ENCODE measurements around the gene CBX1.
"Not testable (repeated sequence)": the region's sequence is repeated elsewhere in the genome, so short reads cannot be mapped to it uniquely, and the experiment has no call there.

The CBX1 gene

DNA sequence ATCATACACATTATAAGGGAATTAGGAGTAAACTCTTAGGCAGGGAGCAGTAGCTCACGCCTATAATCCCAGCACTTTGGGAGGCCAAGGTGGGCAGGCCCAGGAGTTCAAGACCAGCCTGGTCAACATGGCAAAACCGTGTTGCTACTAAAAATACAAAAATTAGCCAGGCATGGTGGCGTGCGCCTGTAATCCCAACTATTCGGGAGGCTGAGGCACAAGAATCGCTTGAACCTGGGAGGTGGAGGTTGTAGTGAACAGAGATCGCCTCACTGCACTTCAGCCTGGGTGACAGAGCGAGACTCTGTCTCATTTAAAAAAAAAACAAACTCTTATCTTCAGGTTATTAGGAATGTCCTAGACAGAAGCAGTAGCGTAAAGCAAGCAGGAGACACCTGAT, 28.5 kb downstream of the CBX1 start:
- not testable (repeated sequence) for DNase-seq (ENCODE audit: low read depth)

DNA sequence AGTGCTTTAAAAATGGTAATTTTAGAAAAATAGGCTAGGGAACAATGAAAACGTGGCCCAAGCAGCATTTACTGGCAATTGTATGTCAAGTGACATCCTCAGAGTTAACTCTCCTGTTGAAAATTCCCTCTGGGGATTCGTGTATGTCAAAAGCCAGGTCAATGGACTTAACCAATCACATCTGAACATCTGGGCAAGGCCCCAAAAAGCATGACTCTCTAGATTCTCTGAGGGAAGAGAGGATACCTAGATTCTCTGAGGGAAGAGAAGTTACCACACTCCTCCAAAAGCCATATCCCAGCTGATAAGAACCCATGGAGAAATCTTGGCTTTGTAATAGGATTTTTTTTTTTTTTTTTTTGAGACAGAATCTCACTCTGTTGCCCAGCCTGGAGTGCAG, 29.6 kb downstream of the CBX1 start:
- no peak for DNase-seq (ENCODE audit: low read depth)

DNA sequence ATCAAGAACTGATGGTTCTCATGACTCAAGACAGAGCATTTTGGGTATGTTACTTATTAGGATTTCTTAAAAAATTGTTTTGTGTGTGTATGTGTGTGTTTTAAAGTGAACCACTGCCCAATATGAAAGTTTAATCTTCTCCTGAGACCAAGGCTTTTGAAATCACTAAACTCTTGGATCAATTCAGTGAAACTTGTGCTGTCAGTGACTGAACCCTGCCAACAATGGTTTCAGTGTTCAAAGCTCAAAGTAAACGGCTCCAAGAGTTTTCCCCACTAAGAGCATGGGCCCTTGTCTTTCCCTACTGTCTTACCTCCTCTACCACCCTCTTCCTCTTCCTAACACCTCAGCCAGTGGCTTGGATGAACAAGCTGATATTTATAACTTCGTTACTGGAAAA, 31.1 kb downstream of the CBX1 start:
- no peak for DNase-seq (ENCODE audit: low read depth)

DNA sequence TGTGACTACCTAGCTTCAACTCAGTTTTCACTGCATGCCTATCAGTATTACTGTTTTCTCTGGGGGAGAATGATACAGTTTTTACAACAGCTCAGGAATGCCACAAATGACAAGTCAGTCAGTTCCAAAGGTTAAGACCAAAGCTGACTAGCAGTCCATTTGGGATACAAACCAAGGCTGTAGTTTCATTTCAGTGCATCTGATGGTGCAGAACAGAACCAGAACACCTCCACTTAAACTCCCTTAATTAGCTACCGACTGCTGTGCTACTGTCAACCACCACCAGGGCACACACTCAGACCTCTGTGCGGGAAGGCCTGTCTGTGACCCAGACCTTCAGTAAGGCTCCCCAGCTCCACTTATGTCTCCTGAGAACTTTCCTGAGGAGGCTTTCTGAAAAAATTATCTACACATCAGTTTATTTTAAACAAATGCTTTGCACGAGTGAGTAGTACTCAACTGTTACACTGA, 32.8 kb downstream of the CBX1 start:
- no peak for DNase-seq (ENCODE audit: low read depth)

DNA sequence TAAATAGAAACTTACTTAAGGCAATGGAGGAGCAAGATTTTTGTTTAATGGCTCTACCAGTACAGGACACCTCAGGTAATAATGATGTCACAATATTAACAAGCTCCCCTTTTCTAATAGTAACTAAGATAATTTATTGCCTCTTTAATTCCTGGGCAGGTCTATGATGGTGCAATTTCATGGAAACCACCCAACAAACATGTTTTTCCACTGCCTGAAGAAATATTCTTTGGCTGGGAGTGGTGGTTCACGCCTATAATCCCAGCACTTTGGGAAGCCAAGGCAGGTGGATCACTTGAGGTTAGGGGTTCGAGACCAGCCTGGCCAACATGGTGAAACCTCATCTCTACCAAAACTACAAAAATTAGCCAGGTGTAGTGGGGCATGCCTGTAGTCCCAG, 33.5 kb downstream of the CBX1 start:
- not testable (repeated sequence) for DNase-seq (ENCODE audit: low read depth)

DNA sequence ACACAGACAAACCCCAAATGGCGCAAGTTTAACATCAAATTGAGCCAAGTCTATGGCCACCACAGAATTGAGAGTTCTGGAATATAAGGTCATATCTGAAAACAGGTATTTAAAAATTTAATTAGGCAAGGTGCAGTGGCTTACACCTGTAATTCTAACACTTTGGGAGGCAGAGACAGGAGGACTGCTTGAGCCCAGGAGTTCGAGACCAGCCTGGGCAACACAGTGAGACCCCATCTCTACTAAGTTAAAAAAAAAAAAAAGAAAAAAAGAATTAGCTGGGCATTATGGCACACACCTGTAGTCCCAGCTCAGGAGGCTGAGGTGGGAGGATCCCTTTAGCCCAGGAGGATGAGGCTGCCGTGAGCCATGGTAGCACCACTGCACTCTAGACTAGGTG, 34.0 kb downstream of the CBX1 start:
- DNase-seq (ENCODE audit: low read depth): no peak

DNA sequence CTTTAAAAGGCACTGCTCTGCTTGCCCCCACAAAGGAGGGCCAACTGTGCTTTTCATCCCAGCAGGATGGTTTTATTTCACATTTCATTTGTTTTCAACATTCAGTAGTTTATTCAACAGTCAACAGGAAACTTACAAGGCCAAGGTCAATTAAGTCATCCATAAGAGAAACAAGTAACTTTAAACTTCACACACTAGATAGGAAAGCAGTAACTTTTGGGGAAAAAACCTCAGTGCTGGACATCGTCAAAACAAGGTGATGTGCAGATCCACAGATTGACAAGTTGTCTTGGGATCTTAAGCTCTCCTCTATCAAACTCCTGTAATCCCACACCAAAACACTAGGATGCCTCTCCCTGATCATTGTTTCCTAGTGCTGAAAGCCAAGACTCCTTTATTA, 34.6 kb downstream of the CBX1 start:
- DNase-seq (ENCODE audit: low read depth): no peak

DNA sequence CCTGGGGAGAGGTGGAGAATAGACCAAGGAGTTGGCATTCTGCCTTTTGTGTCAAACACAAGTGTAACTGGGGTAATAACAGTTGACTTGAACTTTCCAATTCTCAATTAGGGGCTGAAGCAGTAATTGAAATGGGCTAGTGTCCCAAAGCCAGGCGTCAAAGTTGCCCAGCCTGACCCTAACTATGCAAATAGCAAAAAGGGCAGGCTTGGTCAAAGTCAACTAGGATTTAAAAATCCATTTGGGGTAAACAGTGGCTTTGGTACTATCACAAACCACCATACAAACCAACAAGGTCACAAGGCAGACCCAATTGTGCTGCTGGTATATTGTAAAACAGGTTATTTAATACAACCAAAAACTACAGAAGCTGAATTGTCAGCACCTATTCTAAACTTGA, 35.1 kb downstream of the CBX1 start:
- no peak for DNase-seq (ENCODE audit: low read depth)

DNA sequence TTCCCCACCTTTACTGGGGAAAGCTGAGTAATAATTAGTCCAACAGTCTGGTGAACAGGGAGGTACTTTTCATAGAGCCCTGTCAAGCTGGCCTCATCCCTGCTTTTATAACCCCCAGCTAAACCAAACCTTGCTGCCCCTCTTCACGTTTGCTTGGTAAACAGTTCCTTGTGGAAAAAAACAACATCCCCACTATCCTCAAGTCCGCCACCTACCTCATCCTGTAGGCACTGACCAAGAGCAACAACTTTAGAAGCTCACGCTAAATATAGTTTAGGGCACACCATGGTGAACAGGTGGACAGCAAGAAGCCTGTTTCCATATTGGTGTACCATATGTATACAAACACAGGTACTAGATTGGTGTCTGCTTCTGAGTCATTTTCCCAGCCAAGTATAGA, 36.6 kb downstream of the CBX1 start:
- no peak for DNase-seq (ENCODE audit: low read depth)

DNA sequence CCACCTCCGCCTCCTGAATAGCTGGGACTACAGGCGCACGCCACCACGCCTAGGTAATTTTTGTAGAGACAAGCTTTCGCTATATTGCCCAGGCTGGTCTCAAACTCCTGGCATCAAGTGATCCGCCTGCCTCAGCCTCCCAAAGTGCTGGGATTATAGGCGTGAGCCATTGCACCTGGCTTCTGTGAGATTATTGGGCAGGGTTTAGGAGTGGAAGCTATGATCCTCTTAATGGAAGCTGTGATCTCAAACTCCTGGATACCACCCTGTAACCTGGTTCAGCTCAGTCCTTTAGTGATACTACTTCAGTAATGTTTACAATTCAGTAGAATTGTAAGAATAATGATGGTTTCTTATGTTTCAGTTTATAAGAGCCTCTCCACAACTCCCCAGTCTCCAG, 39.0 kb downstream of the CBX1 start:
- DNase-seq (ENCODE audit: low read depth): no peak

DNA sequence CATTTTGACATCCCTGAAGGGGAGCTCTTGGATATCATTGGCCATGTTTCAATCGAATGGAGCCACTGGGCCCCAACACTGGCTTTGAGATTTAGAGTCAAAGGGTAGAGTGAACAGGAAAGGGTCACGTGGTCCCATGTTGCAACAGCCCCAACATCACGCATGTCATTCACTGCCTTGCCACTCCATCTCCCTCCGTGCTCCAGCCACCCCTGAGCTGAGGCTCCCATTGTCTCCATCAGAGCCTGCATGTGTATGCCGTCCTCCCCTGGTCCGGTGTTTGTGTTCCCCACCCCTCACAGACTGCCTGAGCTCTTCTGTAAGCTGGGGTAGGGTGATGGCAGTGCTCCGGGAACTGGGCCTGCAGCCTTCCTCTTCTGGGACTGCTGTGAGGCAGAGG, 41.0 kb downstream of the CBX1 start:
- no peak for DNase-seq (ENCODE audit: low read depth)

DNA sequence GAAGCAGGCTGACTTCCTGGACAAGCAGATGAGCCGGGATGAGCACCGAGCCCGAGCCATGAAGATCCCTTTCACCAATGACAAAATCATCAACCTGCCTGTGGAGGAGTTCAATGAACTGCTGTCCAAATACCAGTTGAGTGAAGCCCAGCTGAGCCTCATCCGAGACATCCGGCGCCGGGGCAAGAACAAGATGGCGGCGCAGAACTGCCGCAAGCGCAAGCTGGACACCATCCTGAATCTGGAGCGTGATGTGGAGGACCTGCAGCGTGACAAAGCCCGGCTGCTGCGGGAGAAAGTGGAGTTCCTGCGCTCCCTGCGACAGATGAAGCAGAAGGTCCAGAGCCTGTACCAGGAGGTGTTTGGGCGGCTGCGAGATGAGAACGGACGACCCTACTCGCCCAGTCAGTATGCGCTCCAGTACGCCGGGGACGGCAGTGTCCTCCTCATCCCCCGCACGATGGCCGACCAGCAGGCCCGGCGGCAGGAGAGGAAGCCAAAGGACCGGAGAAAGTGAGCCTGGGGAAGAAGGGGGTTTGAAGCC, 42.1 kb downstream of the CBX1 start:
- no peak for DNase-seq (ENCODE audit: low read depth)

DNA sequence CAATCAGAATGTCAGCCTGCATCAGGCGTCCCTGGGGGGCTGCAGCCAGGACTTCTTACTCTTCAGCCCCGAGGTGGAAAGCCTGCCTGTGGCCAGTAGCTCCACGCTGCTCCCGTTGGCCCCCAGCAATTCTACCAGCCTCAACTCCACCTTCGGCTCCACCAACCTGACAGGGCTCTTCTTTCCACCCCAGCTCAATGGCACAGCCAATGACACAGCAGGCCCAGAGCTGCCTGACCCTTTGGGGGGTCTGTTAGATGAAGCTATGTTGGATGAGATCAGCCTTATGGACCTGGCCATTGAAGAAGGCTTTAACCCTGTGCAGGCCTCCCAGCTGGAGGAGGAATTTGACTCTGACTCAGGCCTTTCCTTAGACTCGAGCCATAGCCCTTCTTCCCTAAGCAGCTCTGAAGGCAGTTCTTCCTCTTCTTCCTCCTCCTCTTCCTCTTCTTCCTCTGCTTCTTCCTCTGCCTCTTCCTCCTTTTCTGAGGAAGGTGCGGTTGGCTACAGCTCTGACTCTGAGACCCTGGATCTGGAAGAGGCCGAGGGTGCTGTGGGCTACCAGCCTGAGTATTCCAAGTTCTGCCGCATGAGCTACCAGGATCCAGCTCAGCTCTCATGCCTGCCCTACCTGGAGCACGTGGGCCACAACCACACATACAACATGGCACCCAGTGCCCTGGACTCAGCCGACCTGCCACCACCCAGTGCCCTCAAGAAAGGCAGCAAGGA, 42.7 kb downstream of the CBX1 start:
- no peak for DNase-seq (ENCODE audit: low read depth)

DNA sequence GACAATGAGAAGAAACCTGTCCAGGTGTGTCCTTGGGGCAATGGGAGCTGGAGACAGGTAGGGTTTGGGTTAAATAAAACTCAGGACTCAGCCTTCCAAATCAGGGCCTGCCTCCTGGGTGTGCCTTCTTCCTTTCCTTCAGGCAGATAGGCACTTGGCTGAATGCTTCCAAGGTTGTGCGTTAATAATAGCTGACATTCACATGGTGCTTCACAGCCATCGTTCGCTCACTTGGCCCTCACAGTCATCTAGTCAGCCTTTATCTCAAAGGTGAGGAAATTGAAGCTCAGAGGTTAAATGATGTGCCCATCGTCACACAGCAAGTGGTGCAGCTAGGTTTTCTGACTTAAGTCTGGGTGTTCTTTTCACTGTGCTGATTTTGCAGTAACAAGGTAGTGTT, 43.7 kb downstream of the CBX1 start:
- no peak for DNase-seq (ENCODE audit: low read depth)

DNA sequence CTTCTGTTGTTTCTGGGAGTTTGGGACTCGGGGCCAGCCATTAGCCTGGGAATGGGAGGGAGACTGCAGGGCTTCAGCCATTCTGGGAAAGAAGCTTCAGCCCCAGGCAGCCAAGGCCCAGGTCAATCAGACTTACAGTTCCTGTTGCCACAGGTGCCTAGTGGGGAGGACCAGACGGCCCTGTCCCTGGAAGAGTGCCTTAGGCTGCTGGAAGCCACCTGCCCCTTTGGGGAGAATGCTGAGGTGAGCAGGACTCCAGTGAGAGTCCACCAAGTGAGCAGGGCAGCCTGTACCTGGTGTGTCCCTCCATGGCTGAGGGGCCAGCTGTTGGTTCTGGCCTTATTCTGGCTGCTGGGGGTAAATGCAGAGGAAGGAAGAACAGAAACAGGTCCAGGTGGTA, 44.4 kb downstream of the CBX1 start:
- DNase-seq (ENCODE audit: low read depth): no peak

DNA sequence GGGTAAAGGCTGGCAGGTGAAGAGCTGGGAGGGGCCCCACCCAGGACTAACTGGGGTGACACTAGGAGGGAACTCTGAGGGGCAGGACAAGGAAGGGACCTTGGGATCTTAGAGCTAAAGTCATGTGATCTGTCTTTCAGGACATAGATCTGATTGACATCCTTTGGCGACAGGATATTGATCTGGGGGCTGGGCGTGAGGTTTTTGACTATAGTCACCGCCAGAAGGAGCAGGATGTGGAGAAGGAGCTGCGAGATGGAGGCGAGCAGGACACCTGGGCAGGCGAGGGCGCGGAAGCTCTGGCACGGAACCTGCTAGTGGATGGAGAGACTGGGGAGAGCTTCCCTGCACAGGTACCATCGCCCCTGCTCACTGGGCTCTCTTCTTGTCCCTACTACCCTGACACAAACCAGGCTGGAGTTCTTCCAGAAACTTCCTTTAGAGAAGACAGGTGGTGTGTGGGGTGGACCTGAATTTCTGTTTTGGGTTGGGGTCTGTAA, 45.0 kb downstream of the CBX1 start:
- no peak for DNase-seq (ENCODE audit: low read depth)

DNA sequence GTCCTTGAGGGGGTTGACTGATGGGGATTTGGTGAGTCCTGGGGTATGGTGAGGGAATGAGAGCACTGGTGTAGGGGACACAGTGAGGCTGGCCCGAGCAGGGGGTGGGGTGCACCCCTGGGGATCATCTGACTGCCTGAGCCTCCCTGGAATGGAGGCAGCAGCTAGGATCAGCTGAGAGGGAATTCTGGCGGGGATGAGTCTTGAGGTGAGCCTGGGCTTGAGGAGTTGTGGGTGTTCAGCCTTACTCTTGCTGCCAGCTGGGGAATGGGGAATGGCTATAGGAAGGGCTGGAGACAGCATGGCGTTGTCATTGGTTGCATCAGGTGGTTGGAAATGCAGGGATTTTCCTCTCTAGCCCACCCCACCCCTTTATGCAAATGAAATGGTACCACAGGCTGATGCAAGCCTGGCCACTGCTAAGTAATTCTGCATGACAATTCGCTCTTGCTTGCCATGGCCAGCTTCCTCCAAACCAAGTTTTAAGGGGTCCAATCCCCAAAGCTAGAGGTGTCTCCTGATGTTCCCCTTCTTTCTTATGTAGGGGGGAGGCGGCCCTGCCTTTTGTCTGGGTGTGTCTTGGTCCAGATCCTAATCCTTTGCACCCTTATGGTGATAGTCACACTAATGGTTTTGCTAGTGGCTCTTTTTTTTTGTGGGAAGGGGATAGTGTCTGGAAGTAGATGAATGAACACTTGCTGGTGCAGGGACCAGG, 45.6 kb downstream of the CBX1 start:
- DNase-seq (ENCODE audit: low read depth): no peak

DNA sequence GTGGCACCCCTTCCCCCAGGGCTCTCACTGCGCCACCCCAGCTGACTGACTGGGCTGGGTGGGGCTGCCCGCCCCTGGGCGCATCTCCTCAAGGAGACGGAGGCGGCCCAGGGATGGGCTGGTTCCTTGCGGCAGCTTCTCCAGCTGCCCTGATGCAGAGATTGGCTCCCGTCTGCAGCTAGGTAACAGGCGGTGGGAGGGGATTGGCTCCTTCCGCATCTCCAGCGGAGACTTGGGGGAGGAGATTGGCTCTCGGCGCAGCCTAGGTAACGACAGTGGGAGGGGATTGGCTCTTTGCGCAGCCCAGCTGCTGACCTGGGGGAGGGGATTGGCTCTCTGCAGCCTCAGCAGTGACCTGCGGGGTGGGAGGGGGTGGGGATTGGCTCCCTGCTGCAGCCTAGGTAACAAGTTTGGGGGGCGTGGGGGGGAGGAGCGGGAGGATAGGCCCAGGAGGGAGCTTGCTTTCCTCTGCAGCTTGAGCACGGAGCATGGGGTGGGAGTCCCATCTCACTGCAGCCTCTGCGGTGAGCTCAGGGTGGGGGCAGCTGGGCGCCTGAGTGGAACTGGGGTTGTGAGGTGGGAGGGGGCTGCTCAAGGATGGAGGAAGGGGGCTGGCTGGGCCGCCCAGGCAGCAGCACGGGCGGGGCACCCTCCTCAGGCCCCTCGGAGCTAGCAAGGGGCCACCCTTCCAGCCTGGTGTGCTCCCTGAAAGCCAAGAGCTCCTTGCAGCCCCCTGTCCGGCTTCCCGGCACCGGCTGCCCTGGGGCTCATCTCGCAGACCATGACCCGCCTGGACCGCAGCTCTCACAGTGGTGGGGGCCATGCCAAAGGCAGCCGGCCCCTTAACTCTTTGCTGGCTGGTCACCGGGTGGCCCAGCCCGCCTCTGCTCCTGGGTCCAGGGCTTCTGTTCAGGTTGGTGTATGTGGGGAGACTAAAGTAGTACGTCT, 46.8 kb downstream of the CBX1 start:
- no peak for DNase-seq (ENCODE audit: low read depth)

DNA sequence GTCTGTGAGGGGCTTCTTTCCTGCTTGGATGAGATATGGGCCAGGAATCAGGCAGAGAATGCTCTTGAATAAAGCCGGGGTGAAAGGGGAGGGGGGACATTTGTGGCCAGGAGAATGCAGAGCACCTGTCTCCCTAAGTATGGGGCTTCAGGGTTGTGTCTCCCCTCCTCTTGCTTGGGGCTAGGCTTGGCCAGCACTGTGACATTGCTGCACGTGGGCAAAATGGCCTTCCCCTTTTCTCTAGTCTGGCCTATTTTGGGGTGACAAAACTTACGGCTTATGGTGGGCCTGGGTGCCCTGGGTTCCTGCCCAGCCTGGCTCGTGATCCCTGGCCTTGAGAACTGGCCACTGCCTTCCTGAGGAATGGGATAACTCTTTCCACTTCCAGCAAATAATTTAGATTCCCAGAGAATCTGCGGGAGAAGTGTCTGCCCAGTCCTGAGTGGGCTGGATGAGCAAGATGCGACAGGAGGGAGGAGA, 47.5 kb downstream of the CBX1 start:
- DNase-seq (ENCODE audit: low read depth): no peak

DNA sequence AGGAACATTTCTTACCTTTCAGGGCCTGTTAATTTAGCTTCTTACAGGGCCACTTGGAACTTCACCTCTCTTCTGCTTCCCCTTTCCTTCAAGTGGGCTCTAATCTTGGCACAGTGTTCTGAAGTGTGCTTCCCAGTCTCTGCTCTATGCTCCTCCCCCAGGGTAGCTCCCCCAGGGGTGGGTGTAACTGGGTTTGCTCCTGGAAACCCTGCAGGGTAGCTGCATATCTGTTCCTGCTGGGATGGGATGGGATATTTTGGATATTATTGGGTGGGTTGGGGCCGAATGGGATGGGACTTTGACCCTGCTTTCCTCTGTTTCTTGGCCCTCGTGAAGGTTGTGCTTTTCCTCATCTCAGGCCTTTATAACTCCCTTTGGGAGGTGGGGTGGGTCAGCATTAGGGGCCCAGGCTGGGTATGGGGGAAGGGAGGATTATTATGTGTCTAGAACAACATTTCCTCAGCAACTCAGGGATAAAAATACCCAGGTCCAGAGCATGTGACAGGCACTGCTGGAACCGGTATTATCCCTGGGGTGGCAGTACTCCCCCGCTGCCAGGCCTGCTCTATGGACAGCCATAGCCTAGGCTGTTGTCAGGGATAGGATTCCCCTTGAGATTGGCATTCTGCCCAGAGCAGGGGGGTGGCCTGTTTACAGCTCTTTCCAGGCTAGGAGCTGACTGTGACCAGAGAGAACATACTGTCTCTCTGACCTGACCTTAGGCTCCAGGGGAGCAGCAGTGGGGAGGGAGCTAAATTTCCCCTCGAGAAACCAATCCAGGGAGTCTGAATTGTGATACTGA, 48.1 kb downstream of the CBX1 start:
- no peak for DNase-seq (ENCODE audit: low read depth)

Data from T-helper 22 cell (primary cell).